Activated T-cell treated with anti-CD3 and anti-CD28 coated beads, Interleukin-2, amount 50 U/mL, for 24 hours (primary cell): Measurements from ENCODE around the gene POLK.
"Not testable (repeated sequence)": the region's sequence is repeated elsewhere in the genome, so short reads cannot be mapped to it uniquely, and the experiment has no call there.

Source experiments
- DNase-seq: peaks from one replicate; pipeline ENCODE4 v3.0.0-alpha.2; 2020
- H3K27ac Mint-ChIP-seq: 2 replicates; pipeline ENCODE4 v1.8.0; 2020; ENCODE audit warnings: mild to moderate bottlenecking, mixed read lengths
- H3K27me3 Mint-ChIP-seq: 2 replicates; pipeline ENCODE4 v1.8.0; 2020; ENCODE audit warnings: mixed read lengths
- H3K36me3 Mint-ChIP-seq: 2 replicates; pipeline ENCODE4 v1.8.0; 2020; ENCODE audit warnings: low read depth, mixed read lengths
- H3K4me1 Mint-ChIP-seq: 2 replicates; pipeline ENCODE4 v1.8.0; 2020; ENCODE audit warnings: low read depth, mixed read lengths
- H3K4me3 Mint-ChIP-seq: 2 replicates; pipeline ENCODE4 v1.8.0; 2020; ENCODE audit warnings: mild to moderate bottlenecking, moderate library complexity, mixed read lengths
- H3K9me3 Mint-ChIP-seq: 2 replicates; pipeline ENCODE4 v1.8.0; 2020; ENCODE audit warnings: mixed read lengths

Gene POLK

DNA sequence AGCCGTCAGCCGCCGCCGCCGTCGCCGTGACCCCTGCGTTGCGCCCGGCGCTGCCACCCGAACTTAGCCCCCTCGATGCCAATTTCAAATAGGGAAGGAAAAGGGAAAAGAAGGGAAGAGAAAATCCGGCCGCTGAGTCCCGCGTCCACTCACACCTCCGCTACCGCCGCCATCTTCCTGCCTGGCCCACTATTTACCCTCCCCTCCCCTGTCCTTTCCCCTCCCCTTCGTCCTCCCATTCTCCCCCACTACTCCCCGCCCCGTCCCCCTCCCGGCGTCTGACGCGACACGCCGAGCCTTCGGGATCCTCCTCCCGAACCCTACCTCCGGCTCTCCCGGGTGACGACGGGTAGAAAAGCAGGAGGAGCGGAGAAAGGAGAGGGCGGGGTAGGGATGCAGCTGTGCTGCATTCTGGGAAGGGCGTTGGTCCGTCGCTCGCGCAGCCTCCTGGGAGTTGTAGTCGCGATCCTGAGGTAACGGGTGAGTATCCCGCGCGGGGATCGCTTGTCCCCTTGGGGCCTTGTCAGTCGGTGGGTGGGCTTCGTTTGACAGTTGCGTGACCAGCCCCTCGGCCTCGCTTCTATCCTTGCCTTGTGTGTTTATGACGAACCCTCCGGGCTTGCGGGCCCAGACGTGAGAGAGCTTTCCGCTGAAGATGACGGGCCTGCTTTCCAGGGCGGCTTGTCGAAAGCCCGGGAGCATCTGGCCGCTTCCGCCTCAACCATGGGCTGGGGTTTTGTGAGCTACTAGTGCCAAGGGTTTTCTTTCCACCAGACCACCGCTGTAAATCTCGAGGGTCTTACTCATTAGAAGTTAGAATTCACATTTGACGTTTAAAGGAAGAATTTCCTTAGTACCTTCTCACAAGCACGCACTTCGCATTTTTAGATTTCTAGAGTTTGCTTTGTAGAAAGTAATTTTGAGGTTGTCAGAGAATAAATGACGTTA lies at the start of gene POLK, which contains the start of gene CERT1:
POLK (plus strand) TSS at position 457 of the 948 bp plus-strand sequence.
CERT1 (minus strand) TSS at position 195 of the 948 bp plus-strand sequence. CDS start 422 bp downstream, outside the sequence.
- peak; percentile 95 for DNase-seq
- Mint-ChIP-seq H3K4me3 (peak within 1 kb of the TSS; percentile 93), H3K9me3 (no peaks in the 10 kb centered on the region), H3K36me3 (peaks cover 46% of the 10 kb centered on the region), H3K27ac (peak within 1 kb of the TSS; percentile 98), H3K4me1 (peaks cover 63% of the 10 kb centered on the region), H3K27me3 (no peaks in the 10 kb centered on the region)

DNA sequence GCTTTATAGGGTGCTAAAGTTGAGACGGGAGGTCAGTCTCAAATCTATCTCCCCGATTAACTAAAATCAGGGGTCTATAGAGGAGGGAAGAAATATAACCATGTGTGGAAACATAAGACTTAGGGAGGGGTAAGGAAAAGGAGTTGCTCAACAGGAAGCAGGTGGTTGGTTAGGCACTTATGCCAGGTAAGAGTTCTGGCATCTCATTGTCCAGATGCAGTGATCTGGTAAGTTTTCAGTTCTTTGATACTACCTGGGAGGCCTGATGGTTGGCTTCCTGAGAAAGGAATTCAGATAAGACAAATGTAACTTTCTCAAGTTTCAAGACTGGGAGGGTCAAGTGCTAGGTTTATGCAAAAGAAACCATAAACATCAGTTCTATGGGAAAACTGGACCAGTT lies 48.0 kb upstream of the POLK start:
- peaks cover 58% of the 10 kb centered on the region for H3K4me1 Mint-ChIP-seq
- DNase-seq, result no peak
- peaks cover 4% of the 10 kb centered on the region for H3K9me3 Mint-ChIP-seq
- H3K4me3 Mint-ChIP-seq, result no peak overlapping the region
- peaks cover 35% of the 10 kb centered on the region for H3K36me3 Mint-ChIP-seq
- no peak overlapping the region for H3K27ac Mint-ChIP-seq
- no peaks in the 10 kb centered on the region for H3K27me3 Mint-ChIP-seq

DNA sequence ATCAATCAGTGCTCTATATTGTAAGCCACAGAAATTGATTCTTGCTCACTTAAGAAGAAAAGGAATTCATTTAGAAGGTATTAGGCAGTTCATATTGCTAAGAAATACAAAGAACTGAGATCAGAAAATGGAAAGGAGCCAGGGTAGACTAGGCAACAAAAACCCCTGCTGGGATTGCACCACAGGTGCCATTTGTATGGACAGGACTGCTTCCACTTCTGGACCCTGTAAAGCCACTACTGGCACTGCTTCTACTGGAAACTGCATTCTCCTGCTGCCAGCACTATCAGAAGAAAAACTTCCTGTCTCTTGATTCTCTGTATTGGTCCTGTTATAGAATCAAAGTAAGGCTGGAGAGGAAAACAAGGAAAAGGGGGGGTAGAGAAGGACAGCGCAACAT lies 46.2 kb upstream of the POLK start:
- H3K4me1 Mint-ChIP-seq, result peaks cover 57% of the 10 kb centered on the region
- peaks cover 45% of the 10 kb centered on the region for H3K36me3 Mint-ChIP-seq
- no peak overlapping the region for H3K27ac Mint-ChIP-seq
- DNase-seq, result no peak
- no peak overlapping the region for H3K4me3 Mint-ChIP-seq
- H3K27me3 Mint-ChIP-seq, result no peaks in the 10 kb centered on the region
- peaks cover 18% of the 10 kb centered on the region for H3K9me3 Mint-ChIP-seq

DNA sequence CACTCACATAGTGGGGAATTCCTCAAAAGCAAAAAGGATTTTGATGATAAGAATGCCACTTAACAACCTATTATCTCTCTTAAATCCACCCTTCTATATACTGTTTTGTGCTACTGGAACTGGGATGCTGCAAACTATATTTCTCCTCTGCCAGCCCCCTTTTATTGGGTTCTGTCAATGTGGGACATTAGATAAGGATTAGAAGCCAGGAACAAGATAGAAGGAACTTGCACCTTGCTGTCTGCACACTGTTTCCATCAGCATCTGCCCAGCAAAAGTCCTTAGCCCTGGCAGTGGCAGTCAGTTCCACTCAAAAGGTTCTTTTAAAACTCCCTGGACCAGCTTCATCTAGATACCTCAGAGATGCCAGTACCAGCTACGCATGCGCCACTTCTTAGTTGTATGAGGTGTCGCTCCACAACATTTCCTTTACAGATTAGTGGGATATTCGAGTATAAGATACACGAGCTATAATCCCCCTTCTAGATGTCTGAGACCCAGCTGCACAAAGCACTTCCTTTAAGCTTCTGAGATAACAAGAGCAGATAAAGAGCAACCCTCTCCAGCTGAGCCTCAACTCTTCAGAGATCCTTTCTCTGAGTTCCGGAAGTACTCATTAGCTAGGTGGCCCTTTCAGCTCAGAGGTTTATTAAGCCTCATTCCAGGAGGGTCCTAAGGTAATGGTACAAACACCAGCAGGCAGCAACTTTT lies 45.5 kb upstream of the POLK start:
- DNase-seq, result no peak
- Mint-ChIP-seq H3K27ac (peak overlapping the region; percentile 4), H3K36me3 (peaks cover 47% of the 10 kb centered on the region), H3K4me1 (peaks cover 52% of the 10 kb centered on the region), H3K27me3 (no peaks in the 10 kb centered on the region), H3K4me3 (no peak overlapping the region), H3K9me3 (peaks cover 25% of the 10 kb centered on the region)

DNA sequence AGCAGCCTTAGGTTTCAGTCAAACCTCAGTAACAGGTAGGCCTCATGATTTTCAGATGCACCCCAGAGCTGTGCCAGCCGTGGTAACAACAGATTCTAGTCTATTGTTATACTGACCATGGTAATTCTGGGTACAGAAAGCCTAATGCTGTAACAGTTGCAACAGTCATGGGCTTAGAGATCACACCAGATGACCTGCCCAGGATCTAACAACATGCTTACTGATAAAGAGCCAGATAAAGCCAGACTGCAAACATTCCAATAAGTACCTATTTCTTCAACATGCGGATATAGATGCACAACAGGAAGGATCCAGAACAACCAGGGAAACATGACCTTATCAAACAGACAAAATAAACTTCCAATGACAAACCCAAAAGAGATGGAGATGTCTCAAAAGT lies 43.1 kb upstream of the POLK start:
- Mint-ChIP-seq H3K36me3 (peaks cover 59% of the 10 kb centered on the region), H3K4me3 (no peak overlapping the region), H3K9me3 (peaks cover 28% of the 10 kb centered on the region), H3K27me3 (no peaks in the 10 kb centered on the region), H3K4me1 (peaks cover 42% of the 10 kb centered on the region), H3K27ac (no peak overlapping the region)
- DNase-seq, result no peak

DNA sequence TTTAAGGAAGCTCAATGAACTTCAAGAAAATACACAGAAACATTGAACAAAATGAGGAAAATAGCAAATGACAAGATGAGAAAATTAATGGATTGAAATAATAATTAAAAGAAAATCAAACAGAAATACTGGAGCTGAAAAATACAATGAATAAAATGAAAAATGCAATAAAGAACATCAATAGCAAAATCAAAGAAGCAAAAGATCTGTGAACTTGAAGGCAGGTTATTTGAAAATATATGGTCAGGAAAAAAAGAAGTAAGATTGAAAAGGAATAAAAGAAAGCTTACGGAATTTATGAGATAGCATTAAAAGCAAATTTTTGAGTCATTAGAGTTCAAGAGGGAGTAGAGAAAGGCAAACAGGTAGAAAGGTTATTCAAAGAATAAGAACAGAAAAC lies 42.7 kb upstream of the POLK start:
- H3K4me3 Mint-ChIP-seq, result no peak overlapping the region
- H3K4me1 Mint-ChIP-seq, result peaks cover 38% of the 10 kb centered on the region
- H3K27me3 Mint-ChIP-seq, result no peaks in the 10 kb centered on the region
- peaks cover 58% of the 10 kb centered on the region for H3K36me3 Mint-ChIP-seq
- H3K27ac Mint-ChIP-seq, result no peak overlapping the region
- no peak for DNase-seq
- peaks cover 28% of the 10 kb centered on the region for H3K9me3 Mint-ChIP-seq

DNA sequence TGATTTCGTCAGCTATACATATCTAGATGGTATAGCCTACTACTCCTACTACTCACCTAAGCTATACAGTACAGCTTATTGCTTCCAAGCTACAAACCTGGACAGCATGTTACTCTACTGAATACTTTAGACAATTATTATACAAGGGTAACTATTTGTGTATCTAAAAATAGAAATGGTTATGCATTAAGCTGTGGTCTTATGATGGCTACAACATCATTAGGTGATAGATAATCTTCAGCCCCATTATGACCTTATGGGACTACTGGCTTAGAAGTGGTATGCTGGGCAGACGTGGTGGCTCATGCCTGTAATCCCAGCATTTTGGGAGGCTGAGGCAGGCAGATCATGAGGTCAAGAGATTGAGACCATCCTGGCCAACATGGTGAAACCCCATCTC lies 40.5 kb upstream of the POLK start:
- peaks cover 64% of the 10 kb centered on the region for H3K36me3 Mint-ChIP-seq
- no peak overlapping the region for H3K27ac Mint-ChIP-seq
- no peak overlapping the region for H3K4me3 Mint-ChIP-seq
- H3K27me3 Mint-ChIP-seq, result no peaks in the 10 kb centered on the region
- peaks cover 28% of the 10 kb centered on the region for H3K9me3 Mint-ChIP-seq
- H3K4me1 Mint-ChIP-seq, result peaks cover 21% of the 10 kb centered on the region
- DNase-seq, result no peak

DNA sequence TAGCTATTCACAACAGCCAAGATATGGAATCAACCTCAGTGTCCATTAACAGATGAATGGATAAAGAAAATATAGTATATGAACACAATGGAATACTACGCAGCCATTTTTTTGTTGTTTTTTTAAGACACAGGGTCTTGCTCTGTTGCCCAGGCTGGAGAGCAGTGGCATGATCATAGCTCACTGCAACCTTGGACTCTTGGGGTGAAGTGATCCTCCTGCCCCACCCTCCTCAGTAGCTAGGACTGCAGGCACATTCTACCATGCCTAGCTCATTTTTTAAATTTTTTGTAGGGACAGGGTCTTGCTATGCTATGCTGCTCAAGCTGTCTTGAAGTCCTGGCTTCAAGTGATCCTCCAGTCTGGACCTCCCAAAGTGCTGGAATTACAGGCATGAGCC lies 38.7 kb upstream of the POLK start:
- Mint-ChIP-seq H3K27me3 (no peaks in the 10 kb centered on the region), H3K9me3 (peaks cover 28% of the 10 kb centered on the region), H3K4me1 (peaks cover 17% of the 10 kb centered on the region), H3K4me3 (no peak overlapping the region), H3K27ac (no peak overlapping the region), H3K36me3 (peaks cover 68% of the 10 kb centered on the region)
- no peak for DNase-seq

DNA sequence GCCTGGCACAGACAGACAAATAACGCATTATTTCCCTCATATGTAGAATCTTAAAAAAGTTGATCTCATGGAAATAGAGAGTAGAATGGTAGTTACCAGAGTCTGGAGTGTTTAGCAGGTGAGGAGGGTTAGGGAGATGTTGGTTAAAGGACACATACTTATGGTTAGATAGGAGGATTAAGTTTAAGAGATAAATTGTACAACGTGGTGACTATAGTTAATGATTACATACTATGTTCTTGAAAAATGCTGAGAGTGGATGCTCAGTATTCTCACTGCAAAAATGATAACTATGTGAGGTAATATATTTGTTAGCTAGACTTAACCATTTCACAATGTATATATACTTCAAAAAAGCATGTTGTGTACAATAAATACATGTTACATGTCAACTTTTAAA lies 38.2 kb upstream of the POLK start:
- Mint-ChIP-seq H3K36me3 (peaks cover 63% of the 10 kb centered on the region), H3K27ac (no peak overlapping the region), H3K4me3 (no peak overlapping the region), H3K4me1 (peaks cover 19% of the 10 kb centered on the region), H3K9me3 (peaks cover 26% of the 10 kb centered on the region), H3K27me3 (no peaks in the 10 kb centered on the region)
- no peak for DNase-seq

DNA sequence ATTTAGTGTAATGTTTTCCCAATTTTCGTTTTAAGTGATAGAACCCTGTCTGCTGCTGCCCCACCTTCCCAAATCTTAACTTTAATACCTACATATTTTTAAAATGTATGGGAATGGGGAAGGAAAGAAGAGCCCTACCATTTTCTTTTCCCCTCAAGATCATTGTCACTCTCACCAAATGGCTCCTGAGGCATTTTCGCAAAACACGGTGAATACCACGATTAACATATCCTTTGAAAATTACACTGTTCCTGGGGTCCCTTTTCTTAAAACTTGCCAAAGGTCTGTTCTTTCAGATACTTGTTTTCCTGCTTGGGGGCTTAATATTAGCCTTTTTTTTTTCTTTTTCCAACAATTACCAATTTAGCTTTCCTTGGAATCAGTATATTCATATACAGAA lies 36.3 kb upstream of the POLK start:
- no peaks in the 10 kb centered on the region for H3K27me3 Mint-ChIP-seq
- H3K36me3 Mint-ChIP-seq, result peaks cover 57% of the 10 kb centered on the region
- H3K9me3 Mint-ChIP-seq, result peaks cover 10% of the 10 kb centered on the region
- no peak for DNase-seq
- H3K4me1 Mint-ChIP-seq, result peaks cover 29% of the 10 kb centered on the region
- no peak overlapping the region for H3K4me3 Mint-ChIP-seq
- no peak overlapping the region for H3K27ac Mint-ChIP-seq

DNA sequence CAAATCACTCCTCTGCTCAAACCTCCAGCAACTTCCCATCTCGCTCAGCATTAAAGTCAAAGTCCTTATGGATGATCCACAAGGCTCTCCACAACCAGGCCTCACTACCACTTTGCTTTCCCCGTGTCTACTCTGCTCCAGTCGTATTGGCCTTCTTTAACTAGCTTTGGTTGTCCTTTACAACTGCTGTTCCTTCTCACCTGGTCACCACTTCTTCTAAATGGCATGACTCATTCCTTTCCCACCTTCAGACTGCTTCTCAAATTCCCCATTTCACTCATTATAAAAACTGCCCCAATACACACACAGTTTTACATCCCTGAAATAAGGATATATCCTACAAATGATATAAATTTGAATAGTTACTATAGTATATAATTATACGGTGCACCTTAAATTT lies 30.7 kb upstream of the POLK start:
- no peak overlapping the region for H3K4me3 Mint-ChIP-seq
- H3K27me3 Mint-ChIP-seq, result no peaks in the 10 kb centered on the region
- peaks cover 52% of the 10 kb centered on the region for H3K4me1 Mint-ChIP-seq
- peaks cover 10% of the 10 kb centered on the region for H3K9me3 Mint-ChIP-seq
- H3K36me3 Mint-ChIP-seq, result peaks cover 57% of the 10 kb centered on the region
- DNase-seq, result no peak
- H3K27ac Mint-ChIP-seq, result no peak overlapping the region

DNA sequence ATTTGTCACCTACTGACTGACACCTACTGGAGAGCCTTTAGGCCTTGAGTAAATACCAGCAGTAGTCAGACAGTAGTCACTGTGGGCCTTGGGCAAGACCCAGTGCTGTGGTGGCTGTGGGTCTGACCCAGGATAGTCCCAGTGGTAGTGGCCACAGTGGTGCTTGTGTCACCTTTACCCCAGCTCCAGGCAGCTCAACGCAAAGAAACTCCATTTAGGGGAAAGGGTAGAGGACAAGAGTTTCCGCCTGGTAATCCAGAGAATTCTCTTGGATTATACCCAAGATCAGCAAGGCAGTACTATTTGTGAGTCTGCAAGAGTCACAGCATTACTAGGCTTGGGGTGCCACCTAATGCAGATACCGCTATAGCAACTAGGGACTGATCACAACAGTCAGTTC lies 29.2 kb upstream of the POLK start:
- no peaks in the 10 kb centered on the region for H3K27me3 Mint-ChIP-seq
- no peak overlapping the region for H3K27ac Mint-ChIP-seq
- peaks cover 65% of the 10 kb centered on the region for H3K36me3 Mint-ChIP-seq
- H3K4me1 Mint-ChIP-seq, result peaks cover 59% of the 10 kb centered on the region
- H3K9me3 Mint-ChIP-seq, result peaks cover 24% of the 10 kb centered on the region
- no peak for DNase-seq
- no peak overlapping the region for H3K4me3 Mint-ChIP-seq

DNA sequence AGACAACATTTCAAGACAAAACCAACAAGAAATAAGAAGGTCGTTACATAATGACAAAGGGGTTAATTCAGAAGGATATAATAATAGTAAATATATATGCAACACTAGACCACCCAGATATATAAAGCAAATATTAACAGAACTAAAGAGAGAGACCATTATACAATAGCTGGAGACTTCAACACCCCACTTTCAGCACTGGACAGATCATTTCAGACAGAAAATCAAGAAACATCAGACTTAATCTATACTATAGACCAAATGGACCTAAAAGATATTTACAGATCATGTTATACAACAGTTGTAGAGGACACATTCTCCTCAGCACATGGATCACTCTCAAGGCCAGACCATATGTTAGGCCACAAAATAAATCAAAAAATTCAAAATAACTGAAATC lies 27.1 kb upstream of the POLK start:
- no peak for DNase-seq
- peaks cover 33% of the 10 kb centered on the region for H3K9me3 Mint-ChIP-seq
- no peak overlapping the region for H3K4me3 Mint-ChIP-seq
- peaks cover 55% of the 10 kb centered on the region for H3K4me1 Mint-ChIP-seq
- no peak overlapping the region for H3K27ac Mint-ChIP-seq
- no peaks in the 10 kb centered on the region for H3K27me3 Mint-ChIP-seq
- peaks cover 74% of the 10 kb centered on the region for H3K36me3 Mint-ChIP-seq

DNA sequence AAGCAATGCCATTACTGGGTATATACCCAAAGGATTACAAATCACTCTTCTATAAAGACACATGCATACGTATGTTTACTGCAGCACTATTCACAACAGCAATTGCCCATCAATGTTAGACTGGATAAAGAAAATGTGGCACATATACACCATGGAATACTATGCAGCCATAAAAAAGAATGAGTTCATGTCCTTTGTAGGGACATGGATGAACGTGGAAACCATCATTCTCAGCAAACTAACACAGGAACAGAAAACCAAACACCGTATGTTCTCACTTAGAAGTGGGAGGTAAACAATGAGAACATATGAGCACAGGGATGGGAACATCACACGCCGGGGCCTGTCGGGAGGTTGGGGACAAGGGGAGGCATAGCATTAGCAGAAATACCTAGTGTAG lies 21.8 kb upstream of the POLK start:
- H3K27ac Mint-ChIP-seq, H3K27me3 Mint-ChIP-seq, DNase-seq, H3K4me3 Mint-ChIP-seq: not testable (repeated sequence)
- H3K4me1 Mint-ChIP-seq, result peaks cover 35% of the 10 kb centered on the region
- peaks cover 87% of the 10 kb centered on the region for H3K36me3 Mint-ChIP-seq
- peaks cover 43% of the 10 kb centered on the region for H3K9me3 Mint-ChIP-seq

DNA sequence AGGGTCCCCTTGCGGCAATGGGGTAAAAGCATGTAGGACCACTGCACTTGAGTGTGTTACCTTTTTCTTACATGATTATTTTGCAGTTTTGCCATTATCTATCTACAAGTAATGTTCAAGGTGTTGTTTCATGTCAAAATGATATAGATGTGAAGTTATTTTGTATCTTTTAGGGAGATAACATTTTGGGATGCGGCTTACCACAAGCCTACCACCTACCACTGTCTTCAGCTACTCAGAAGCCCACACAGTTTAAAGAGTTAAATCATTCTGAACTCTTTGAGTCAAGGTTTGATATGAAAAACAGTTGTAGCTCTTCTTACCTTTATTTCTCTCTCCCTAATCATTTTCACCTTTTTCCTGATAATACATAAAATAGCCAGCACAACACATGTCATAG lies 20.1 kb upstream of the POLK start:
- Mint-ChIP-seq H3K4me3 (no peak overlapping the region), H3K27me3 (no peaks in the 10 kb centered on the region), H3K36me3 (peaks cover 78% of the 10 kb centered on the region), H3K4me1 (peaks cover 27% of the 10 kb centered on the region), H3K27ac (no peak overlapping the region), H3K9me3 (peaks cover 28% of the 10 kb centered on the region)
- DNase-seq, result no peak
